SK-N-SH treated with all-trans-retinoic acid at 6 μM for 48 hours (cell line): ENCODE results near the gene WWC2.

Experiments
- ATAC-seq: fragments of 200-7000 bp; cut with Tn5 transposase; 3 replicates; pipeline ENCODE4 v1.9.1; 2020; ENCODE audit warnings: mild to moderate bottlenecking, moderate library complexity
- ARNTL ChIP-seq: fragments of 450-650 bp; formaldehyde crosslinking; IDR thresholded peaks from 2 replicates; pipeline ENCODE4 v1.5.0; 2020; ENCODE audit warnings: low read depth, mild to moderate bottlenecking, moderate library complexity, borderline replicate concordance
- BACH2 ChIP-seq: fragments of 250-450 bp; sonication (Bioruptor Pico); IDR thresholded peaks from 2 replicates; pipeline ENCODE4 v1.9.0; 2021; ENCODE audit warnings: mild to moderate bottlenecking, borderline replicate concordance
- CSDC2 ChIP-seq: fragments of 250-450 bp; sonication (Bioruptor Pico); IDR thresholded peaks from 2 replicates; pipeline ENCODE4 v1.5.0; 2020; ENCODE audit warnings: mild to moderate bottlenecking, moderate library complexity
- ESRRG ChIP-seq: fragments of 250-450 bp; sonication (Bioruptor Pico); IDR thresholded peaks from 2 replicates; pipeline ENCODE4 v1.6.1; 2021; ENCODE audit warnings: mild to moderate bottlenecking
- GLIS3 ChIP-seq: fragments of 250-450 bp; sonication (Bioruptor Pico); IDR thresholded peaks from 2 replicates; pipeline ENCODE4 v1.5.0; 2020; ENCODE audit warnings: mild to moderate bottlenecking, moderate library complexity
- ISL1 ChIP-seq: fragments of 250-450 bp; sonication (Bioruptor Pico); IDR thresholded peaks from 2 replicates; pipeline ENCODE4 v2.1.2; 2022; ENCODE audit warnings: mild to moderate bottlenecking, moderate library complexity
- OSR1 ChIP-seq: fragments of 250-450 bp; sonication (Bioruptor Pico); IDR thresholded peaks from 2 replicates; pipeline ENCODE4 v1.8.0; 2022; ENCODE audit warnings: moderate library complexity, mild to moderate bottlenecking, inconsistent platforms
- SNAI2 ChIP-seq: fragments of 250-450 bp; sonication (Bioruptor Pico); IDR thresholded peaks from 2 replicates; pipeline ENCODE4 v1.5.0; 2020; ENCODE audit warnings: mild to moderate bottlenecking, moderate library complexity
- TCF4 ChIP-seq: fragments of 250-450 bp; sonication (Bioruptor Pico); IDR thresholded peaks from 2 replicates; pipeline ENCODE4 v1.8.0; 2021; ENCODE audit warnings: mild to moderate bottlenecking, moderate library complexity, borderline replicate concordance
- TOX ChIP-seq: fragments of 250-450 bp; sonication (Bioruptor Pico); IDR thresholded peaks from 2 replicates; pipeline ENCODE4 v1.8.0; 2021; ENCODE audit warnings: mild to moderate bottlenecking, moderate library complexity, borderline replicate concordance
- ZC3H10 ChIP-seq: fragments of 250-450 bp; sonication (Bioruptor Pico); IDR thresholded peaks from 2 replicates; pipeline ENCODE4 v1.5.1; 2021; ENCODE audit warnings: mild to moderate bottlenecking, moderate library complexity
- ZFP3 ChIP-seq: fragments of 250-450 bp; sonication (Bioruptor Pico); IDR thresholded peaks from 2 replicates; pipeline ENCODE4 v1.5.0; 2020; ENCODE audit warnings: mild to moderate bottlenecking, moderate library complexity
- ZFP30 ChIP-seq: fragments of 450-650 bp; formaldehyde crosslinking; IDR thresholded peaks from 2 replicates; pipeline ENCODE4 v1.5.0; 2022; ENCODE audit warnings: mild to moderate bottlenecking, moderate library complexity
- ZNF70 ChIP-seq: fragments of 450-650 bp; formaldehyde crosslinking; IDR thresholded peaks from 2 replicates; pipeline ENCODE4 v1.5.0; 2020; ENCODE audit warnings: mild to moderate bottlenecking, moderate library complexity
- ZNF8 ChIP-seq: fragments of 450-650 bp; formaldehyde crosslinking; IDR thresholded peaks from 2 replicates; pipeline ENCODE4 v1.5.0; 2020; ENCODE audit warnings: mild to moderate bottlenecking, moderate library complexity
- TF ChIP-seq, protein P1 (sequence below): fragments of 250-450 bp; sonication (Bioruptor Pico); IDR thresholded peaks from 2 replicates; pipeline ENCODE4 v1.5.1; 2021; ENCODE audit warnings: mild to moderate bottlenecking, moderate library complexity
- TF ChIP-seq, protein P2 (sequence below): fragments of 250-450 bp; sonication (Bioruptor Pico); IDR thresholded peaks from 2 replicates; pipeline ENCODE4 v1.5.1; 2020; ENCODE audit warnings: low read depth, mild to moderate bottlenecking, moderate library complexity
- TF ChIP-seq, protein P3 (sequence below): fragments of 250-450 bp; sonication (Bioruptor Pico); IDR thresholded peaks from 2 replicates; pipeline ENCODE4 v1.8.0; 2021; ENCODE audit warnings: low read depth, mild to moderate bottlenecking, moderate library complexity, borderline replicate concordance
- TF ChIP-seq, protein P4 (sequence below): fragments of 250-450 bp; sonication (Bioruptor Pico); IDR thresholded peaks from 2 replicates; pipeline ENCODE4 v1.8.0; 2020; ENCODE audit warnings: mild to moderate bottlenecking, moderate library complexity, borderline replicate concordance
- TF ChIP-seq, protein P5 (sequence below): fragments of 250-450 bp; sonication (Bioruptor Pico); IDR thresholded peaks from 2 replicates; pipeline ENCODE4 v1.5.0; 2020; ENCODE audit warnings: mild to moderate bottlenecking, moderate library complexity

Gene WWC2

DNA sequence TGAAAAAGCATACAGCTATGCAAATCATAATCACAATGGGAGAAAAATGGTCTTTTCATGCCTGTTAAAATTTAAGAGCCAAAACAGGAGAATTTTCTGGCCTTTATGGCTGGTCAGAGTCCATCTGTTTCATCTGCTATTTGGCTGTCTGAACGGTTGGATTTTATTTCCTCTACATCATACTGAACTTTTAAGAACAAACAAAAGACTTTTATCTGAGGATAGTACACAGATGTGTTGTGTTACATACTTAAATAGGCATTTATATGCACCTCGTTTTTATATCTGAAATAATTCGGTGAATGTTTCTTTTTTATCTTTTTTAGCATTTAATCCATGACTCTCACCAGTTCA is 18.0 kb upstream of the WWC2 start (continued):
- TF ChIP-seq, protein P1, sequence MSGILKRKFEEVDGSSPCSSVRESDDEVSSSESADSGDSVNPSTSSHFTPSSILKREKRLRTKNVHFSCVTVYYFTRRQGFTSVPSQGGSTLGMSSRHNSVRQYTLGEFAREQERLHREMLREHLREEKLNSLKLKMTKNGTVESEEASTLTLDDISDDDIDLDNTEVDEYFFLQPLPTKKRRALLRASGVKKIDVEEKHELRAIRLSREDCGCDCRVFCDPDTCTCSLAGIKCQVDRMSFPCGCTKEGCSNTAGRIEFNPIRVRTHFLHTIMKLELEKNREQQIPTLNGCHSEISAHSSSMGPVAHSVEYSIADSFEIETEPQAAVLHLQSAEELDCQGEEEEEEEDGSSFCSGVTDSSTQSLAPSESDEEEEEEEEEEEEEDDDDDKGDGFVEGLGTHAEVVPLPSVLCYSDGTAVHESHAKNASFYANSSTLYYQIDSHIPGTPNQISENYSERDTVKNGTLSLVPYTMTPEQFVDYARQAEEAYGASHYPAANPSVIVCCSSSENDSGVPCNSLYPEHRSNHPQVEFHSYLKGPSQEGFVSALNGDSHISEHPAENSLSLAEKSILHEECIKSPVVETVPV (CRISPR knock-in tag): no peak
- TF ChIP-seq TCF4 (CRISPR knock-in tag) (no peak), ISL1 (no peak), OSR1 (CRISPR knock-in tag) (no peak), ARNTL (CRISPR knock-in tag) (no peak), SNAI2 (CRISPR knock-in tag) (no peak)
- TF ChIP-seq, protein P2, sequence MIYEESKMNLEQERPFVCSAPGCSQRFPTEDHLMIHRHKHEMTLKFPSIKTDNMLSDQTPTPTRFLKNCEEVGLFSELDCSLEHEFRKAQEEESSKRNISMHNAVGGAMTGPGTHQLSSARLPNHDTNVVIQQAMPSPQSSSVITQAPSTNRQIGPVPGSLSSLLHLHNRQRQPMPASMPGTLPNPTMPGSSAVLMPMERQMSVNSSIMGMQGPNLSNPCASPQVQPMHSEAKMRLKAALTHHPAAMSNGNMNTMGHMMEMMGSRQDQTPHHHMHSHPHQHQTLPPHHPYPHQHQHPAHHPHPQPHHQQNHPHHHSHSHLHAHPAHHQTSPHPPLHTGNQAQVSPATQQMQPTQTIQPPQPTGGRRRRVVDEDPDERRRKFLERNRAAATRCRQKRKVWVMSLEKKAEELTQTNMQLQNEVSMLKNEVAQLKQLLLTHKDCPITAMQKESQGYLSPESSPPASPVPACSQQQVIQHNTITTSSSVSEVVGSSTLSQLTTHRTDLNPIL (CRISPR knock-in tag): no peak

DNA sequence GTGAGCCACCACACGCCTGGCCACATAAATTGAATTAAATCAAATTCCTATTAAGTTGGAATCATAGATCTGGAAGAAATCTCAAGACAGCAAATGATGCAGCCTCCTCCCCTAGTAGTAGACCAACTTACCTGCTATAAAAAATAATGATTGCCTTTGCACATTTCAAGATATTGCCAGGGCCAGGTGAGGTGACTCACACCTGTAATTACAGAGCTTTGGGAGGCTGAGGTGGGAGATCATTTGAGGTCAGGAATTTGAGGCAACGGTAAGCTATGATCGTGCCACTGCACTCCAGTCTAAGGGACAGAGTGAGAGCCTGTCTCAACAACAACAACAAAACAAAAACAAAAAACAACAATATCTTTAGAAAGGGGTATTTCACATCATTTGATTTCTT is 17.0 kb upstream of the WWC2 start:
- no peak for ATAC-seq
- TF ChIP-seq, protein P3, sequence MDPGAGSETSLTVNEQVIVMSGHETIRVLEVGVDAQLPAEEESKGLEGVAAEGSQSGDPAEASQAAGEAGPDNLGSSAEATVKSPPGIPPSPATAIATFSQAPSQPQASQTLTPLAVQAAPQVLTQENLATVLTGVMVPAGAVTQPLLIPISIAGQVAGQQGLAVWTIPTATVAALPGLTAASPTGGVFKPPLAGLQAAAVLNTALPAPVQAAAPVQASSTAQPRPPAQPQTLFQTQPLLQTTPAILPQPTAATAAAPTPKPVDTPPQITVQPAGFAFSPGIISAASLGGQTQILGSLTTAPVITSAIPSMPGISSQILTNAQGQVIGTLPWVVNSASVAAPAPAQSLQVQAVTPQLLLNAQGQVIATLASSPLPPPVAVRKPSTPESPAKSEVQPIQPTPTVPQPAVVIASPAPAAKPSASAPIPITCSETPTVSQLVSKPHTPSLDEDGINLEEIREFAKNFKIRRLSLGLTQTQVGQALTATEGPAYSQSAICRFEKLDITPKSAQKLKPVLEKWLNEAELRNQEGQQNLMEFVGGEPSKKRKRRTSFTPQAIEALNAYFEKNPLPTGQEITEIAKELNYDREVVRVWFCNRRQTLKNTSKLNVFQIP (CRISPR knock-in tag): no peak
- TF ChIP-seq BACH2: no peak
- TF ChIP-seq, protein P4, sequence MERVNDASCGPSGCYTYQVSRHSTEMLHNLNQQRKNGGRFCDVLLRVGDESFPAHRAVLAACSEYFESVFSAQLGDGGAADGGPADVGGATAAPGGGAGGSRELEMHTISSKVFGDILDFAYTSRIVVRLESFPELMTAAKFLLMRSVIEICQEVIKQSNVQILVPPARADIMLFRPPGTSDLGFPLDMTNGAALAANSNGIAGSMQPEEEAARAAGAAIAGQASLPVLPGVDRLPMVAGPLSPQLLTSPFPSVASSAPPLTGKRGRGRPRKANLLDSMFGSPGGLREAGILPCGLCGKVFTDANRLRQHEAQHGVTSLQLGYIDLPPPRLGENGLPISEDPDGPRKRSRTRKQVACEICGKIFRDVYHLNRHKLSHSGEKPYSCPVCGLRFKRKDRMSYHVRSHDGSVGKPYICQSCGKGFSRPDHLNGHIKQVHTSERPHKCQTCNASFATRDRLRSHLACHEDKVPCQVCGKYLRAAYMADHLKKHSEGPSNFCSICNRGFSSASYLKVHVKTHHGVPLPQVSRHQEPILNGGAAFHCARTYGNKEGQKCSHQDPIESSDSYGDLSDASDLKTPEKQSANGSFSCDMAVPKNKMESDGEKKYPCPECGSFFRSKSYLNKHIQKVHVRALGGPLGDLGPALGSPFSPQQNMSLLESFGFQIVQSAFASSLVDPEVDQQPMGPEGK: no peak
- TF ChIP-seq TOX (CRISPR knock-in tag): no peak
- no peak for TF ChIP-seq ZC3H10
- TF ChIP-seq ZNF70 (CRISPR knock-in tag): no peak
- TF ChIP-seq CSDC2 (CRISPR knock-in tag): no peak
- no peak for TF ChIP-seq ARNTL (CRISPR knock-in tag)
- TF ChIP-seq, protein P2 (CRISPR knock-in tag): no peak
- no peak for TF ChIP-seq ZFP30
- TF ChIP-seq ESRRG (CRISPR knock-in tag): no peak
- no peak for TF ChIP-seq GLIS3 (CRISPR knock-in tag)
- TF ChIP-seq, protein P5, sequence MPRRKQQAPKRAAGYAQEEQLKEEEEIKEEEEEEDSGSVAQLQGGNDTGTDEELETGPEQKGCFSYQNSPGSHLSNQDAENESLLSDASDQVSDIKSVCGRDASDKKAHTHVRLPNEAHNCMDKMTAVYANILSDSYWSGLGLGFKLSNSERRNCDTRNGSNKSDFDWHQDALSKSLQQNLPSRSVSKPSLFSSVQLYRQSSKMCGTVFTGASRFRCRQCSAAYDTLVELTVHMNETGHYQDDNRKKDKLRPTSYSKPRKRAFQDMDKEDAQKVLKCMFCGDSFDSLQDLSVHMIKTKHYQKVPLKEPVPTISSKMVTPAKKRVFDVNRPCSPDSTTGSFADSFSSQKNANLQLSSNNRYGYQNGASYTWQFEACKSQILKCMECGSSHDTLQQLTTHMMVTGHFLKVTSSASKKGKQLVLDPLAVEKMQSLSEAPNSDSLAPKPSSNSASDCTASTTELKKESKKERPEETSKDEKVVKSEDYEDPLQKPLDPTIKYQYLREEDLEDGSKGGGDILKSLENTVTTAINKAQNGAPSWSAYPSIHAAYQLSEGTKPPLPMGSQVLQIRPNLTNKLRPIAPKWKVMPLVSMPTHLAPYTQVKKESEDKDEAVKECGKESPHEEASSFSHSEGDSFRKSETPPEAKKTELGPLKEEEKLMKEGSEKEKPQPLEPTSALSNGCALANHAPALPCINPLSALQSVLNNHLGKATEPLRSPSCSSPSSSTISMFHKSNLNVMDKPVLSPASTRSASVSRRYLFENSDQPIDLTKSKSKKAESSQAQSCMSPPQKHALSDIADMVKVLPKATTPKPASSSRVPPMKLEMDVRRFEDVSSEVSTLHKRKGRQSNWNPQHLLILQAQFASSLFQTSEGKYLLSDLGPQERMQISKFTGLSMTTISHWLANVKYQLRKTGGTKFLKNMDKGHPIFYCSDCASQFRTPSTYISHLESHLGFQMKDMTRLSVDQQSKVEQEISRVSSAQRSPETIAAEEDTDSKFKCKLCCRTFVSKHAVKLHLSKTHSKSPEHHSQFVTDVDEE (CRISPR knock-in tag): no peak

DNA sequence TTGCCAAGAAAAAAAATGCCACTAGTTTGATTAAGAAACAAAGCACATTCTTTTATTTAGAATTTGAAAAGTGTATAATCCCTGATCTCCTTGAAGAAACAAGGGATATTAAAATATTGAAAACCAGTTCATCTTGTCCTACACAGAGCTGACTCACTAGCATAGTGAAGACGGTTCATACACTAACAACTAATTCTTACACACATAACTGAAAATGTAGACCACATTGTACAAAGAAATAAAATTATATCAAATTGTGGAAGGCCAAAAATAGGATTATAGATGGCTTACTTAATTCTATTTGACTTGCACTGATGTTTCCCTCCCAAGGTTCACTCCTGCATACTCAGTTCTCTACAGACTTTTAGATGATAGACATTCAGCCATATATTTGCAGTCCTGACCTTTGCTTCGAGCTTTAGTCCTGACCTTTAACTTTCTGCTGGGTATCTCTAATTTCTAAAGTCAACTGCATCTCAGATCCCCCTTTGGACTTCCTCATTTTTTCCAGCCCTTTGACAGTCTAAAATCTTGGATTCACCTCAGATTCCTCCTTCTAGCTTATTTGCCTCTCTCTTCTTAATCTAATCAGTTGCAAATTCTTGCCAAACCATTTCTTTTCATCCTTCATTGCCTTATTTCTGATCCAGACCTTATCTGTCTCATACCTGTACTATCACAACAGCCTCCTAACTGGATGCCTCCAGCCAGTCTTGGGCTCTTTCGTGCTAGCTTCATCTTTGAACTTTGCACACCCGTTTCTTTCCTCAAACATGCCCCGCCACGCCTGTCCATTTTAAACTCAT is 4.5 kb upstream of the WWC2 start:
- ATAC-seq: no peak
- TF ChIP-seq ZFP3 (CRISPR knock-in tag): no peak
- TF ChIP-seq, protein P1 (CRISPR knock-in tag): no peak
- no peak for TF ChIP-seq ISL1
- TF ChIP-seq ZNF8: no peak
- no peak for TF ChIP-seq BACH2
- no peak for TF ChIP-seq ZNF70 (CRISPR knock-in tag)
- TF ChIP-seq, protein P4: no peak
- TF ChIP-seq, protein P3 (CRISPR knock-in tag): no peak
- TF ChIP-seq TCF4 (CRISPR knock-in tag): no peak
